Right atrium auricular region (tissue), 2 donors: ENCODE results near the gene HCN2. TPM values are rescaled to one million over a fixed set of nuclear protein-coding genes. Genes with fewer than 3 reads are reported as not detected.
"Not testable (repeated sequence)": the region's sequence is repeated elsewhere in the genome, so short reads cannot be mapped to it uniquely, and the experiment has no call there.

ENCODE experiments used
- DNase-seq: peaks from one replicate; pipeline ENCODE4 v3.0.0-alpha.2; 2019; ENCODE audit warnings: low spot score
- H3K27ac ChIP-seq, 2 donors: fragments of 200-600 bp; sonication (generic); 1 replicate in 1 of 2; 2 replicates in 1 of 2; pipeline ENCODE4 v1.5.1; 2016 to 2019
- H3K27me3 ChIP-seq, 2 donors: fragments of 200-600 bp; sonication (generic); one replicate each; pipeline versions ENCODE4 v1.5.1 to v1.6.0; 2017 to 2019
- H3K36me3 ChIP-seq: fragments of 200-600 bp; sonication (generic); one replicate; pipeline ENCODE4 v1.5.1; 2016
- H3K4me1 ChIP-seq, 2 donors: fragments of 200-600 bp; sonication (generic); one replicate each; pipeline versions ENCODE4 v1.5.1 to v1.6.0; 2017 to 2019
- H3K4me3 ChIP-seq, 2 donors: fragments of 200-600 bp; sonication (generic); 1 replicate in 1 of 2; 2 replicates in 1 of 2; pipeline ENCODE4 v1.5.1; 2017 to 2019; ENCODE audit warnings: mild to moderate bottlenecking in 1 of 2, moderate library complexity in 1 of 2
- H3K9me3 ChIP-seq, 2 donors: fragments of 200-600 bp; sonication (generic); one replicate each; pipeline ENCODE4 v1.5.1; 2019
- total RNA-seq, 2 donors: library from RNA; depleted of rRNA; stranded (reverse); fragments of >200 nt; gene quantifications; one replicate each; pipeline ENCODE4 v1.1.0, GENCODE V29; 2016
- TF ChIP-seq, protein P1 (sequence below), 2 donors: fragments of 200-600 bp; sonication (generic); IDR thresholded peaks; one replicate each; pipeline ENCODE4 v1.5.1; 2019; ENCODE audit warnings: antibody characterized with exemption in 2 of 2

HCN2 gene
- total RNA-seq, 2 donors from 2014 or later, result 1.4 to 11.1 TPM

GRCh38 chr19:617551-618246 is 28.0 kb downstream of the HCN2 start:
- H3K9me3 ChIP-seq, result no peaks in the 10 kb centered on the region
- no peaks in the 10 kb centered on the region for H3K4me1 ChIP-seq
- H3K36me3 ChIP-seq, result peaks cover 52% of the 10 kb centered on the region
- no peak overlapping the region for H3K4me3 ChIP-seq
- DNase-seq, result no peak
- no peak overlapping the region for H3K27ac ChIP-seq
- TF ChIP-seq, protein P1, sequence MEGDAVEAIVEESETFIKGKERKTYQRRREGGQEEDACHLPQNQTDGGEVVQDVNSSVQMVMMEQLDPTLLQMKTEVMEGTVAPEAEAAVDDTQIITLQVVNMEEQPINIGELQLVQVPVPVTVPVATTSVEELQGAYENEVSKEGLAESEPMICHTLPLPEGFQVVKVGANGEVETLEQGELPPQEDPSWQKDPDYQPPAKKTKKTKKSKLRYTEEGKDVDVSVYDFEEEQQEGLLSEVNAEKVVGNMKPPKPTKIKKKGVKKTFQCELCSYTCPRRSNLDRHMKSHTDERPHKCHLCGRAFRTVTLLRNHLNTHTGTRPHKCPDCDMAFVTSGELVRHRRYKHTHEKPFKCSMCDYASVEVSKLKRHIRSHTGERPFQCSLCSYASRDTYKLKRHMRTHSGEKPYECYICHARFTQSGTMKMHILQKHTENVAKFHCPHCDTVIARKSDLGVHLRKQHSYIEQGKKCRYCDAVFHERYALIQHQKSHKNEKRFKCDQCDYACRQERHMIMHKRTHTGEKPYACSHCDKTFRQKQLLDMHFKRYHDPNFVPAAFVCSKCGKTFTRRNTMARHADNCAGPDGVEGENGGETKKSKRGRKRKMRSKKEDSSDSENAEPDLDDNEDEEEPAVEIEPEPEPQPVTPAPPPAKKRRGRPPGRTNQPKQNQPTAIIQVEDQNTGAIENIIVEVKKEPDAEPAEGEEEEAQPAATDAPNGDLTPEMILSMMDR (IDR thresholded peaks at IDR 0.05), result no peak
- no peaks in the 10 kb centered on the region for H3K27me3 ChIP-seq

GRCh38 chr19:618247-618619 is 28.6 kb downstream of the HCN2 start:
- Histone ChIP-seq H3K27ac (no peak overlapping the region), H3K27me3 (no peaks in the 10 kb centered on the region), H3K36me3 (peaks cover 57% of the 10 kb centered on the region), H3K9me3 (no peaks in the 10 kb centered on the region), H3K4me3 (no peak overlapping the region), H3K4me1 (no peaks in the 10 kb centered on the region)
- TF ChIP-seq, protein P1 (IDR thresholded peaks at IDR 0.05), result no peak
- DNase-seq, result no peak

- Histone ChIP-seq H3K27me3 (no peaks in the 10 kb centered on the region), H3K4me3 (no peak overlapping the region), H3K4me1 (no peaks in the 10 kb centered on the region), H3K9me3 (no peaks in the 10 kb centered on the region), H3K27ac (no peak overlapping the region), H3K36me3 (peaks cover 62% of the 10 kb centered on the region)
- DNase-seq, result no peak
- TF ChIP-seq, protein P1 (IDR thresholded peaks at IDR 0.05), result no peak
These were observed 29.1 kb downstream of the HCN2 start for GRCh38 chr19:618674-619285.

GRCh38 chr19:619286-620002 is 29.8 kb downstream of the HCN2 start:
- Histone ChIP-seq H3K27me3 (no peaks in the 10 kb centered on the region), H3K27ac (no peak overlapping the region), H3K4me3 (no peak overlapping the region), H3K9me3 (no peaks in the 10 kb centered on the region), H3K4me1 (no peaks in the 10 kb centered on the region), H3K36me3 (peaks cover 68% of the 10 kb centered on the region)
- DNase-seq, result no peak
- TF ChIP-seq, protein P1 (IDR thresholded peaks at IDR 0.05), result no peak

DNA sequence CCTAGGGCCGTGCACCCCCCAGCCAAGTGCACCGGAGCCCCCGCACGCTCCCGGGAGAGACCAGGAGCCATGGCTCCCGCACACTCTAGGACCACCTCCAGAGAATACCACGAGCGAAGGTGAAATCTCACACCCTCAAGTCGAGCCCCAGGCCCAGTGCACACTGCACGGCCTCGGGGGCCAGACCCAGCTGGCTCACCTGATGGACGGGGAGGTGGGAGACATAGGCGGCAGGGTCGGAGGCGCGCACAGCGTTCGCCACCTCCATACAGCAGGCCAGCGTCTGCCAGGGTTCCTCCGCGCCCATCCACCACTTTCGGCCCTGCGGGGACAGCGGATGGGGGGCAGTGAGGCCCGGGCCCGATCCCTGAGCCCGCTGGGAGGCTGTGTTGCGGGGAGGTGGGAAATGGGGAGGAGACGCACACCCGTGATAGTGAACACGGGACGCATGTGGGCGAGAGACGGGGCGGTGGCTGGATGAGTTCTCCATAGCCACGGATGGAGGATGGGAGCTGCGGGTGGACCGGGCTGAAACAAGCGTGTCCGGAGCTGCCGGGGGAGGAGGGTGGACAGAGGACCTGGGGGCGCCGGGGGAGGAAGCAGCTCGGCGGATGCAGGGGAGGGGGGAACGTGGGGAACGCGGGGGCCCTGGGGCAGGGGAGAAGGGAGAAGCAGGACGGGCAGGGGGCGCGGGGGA is 30.6 kb downstream of the HCN2 start:
- peaks cover 75% of the 10 kb centered on the region for H3K36me3 ChIP-seq
- no peak for DNase-seq
- TF ChIP-seq, protein P1 (IDR thresholded peaks at IDR 0.05), result no peak

DNA sequence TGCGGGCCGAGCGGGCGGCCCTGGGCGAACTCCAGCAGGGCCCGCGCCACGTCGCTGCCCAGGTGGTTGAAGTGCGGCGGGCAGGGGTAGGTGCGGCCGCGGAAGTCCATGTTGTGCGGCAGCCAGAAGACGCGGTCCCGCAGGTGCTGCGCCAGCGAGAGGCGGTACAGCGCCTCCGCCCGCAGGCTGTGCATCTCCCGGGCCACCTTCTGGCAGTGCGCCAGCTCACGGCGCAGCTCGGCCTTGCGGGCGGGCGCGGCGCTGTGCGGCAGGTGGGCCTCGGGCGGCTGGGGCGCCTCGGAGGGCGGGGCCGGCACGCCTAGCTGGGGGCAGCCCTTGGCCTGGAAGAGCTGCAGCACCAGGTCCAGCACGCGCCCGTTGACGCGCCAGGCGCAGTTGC is 31.5 kb downstream of the HCN2 start:
- not testable (repeated sequence) for H3K4me1 ChIP-seq, H3K27me3 ChIP-seq, H3K27ac ChIP-seq, H3K4me3 ChIP-seq, H3K9me3 ChIP-seq, DNase-seq
- peaks cover 75% of the 10 kb centered on the region for H3K36me3 ChIP-seq

More for the DNA sequence above, 30.6 kb downstream of the HCN2 start:
- H3K4me1 ChIP-seq, result no peaks in the 10 kb centered on the region
- no peak overlapping the region for H3K4me3 ChIP-seq
- H3K9me3 ChIP-seq, result no peaks in the 10 kb centered on the region
- no peaks in the 10 kb centered on the region for H3K27me3 ChIP-seq
- H3K27ac ChIP-seq, result no peak overlapping the region
